HepG2 (cell line): ENCODE measurements around the gene ODAD4. TPM values are rescaled to one million over a fixed set of nuclear protein-coding genes. Genes with fewer than 3 reads are reported as not detected.

ENCODE experiments used
- BRCA1 ChIP-seq: sonication (generic); formaldehyde crosslinking; IDR thresholded peaks from 2 replicates; pipeline ENCODE4 v1.4.0; 2020; ENCODE audit warnings: missing genetic modification reagents
- CREB1 ChIP-seq, 2 experiments: fragments of 450-650 bp in 1 of 2; IDR thresholded peaks; 2 replicates each; pipeline ENCODE4 v1.6.1; 2016 to 2017; ENCODE audit warnings: control low read depth in 1 of 2, mild to moderate bottlenecking in 1 of 2, missing compliant biosample characterization in 1 of 2, missing genetic modification characterization in 1 of 2
- DRAP1 ChIP-seq: IDR thresholded peaks from 2 replicates; pipeline ENCODE4 v1.6.1; 2016; ENCODE audit warnings: missing genetic modification reagents, missing compliant biosample characterization
- ETV5 ChIP-seq: IDR thresholded peaks from 2 replicates; pipeline ENCODE4 v1.6.1; 2018; ENCODE audit warnings: missing biosample characterization, missing genetic modification reagents, inconsistent platforms, borderline replicate concordance
- GATA4 ChIP-seq: sonication (generic); IDR thresholded peaks from 2 replicates; pipeline ENCODE4 v1.6.1; 2016; ENCODE audit warnings: antibody characterized with exemption, low read depth, borderline replicate concordance
- GFI1 ChIP-seq: sonication (generic); formaldehyde crosslinking; IDR thresholded peaks from 2 replicates; pipeline ENCODE4 v1.5.0; 2020; ENCODE audit warnings: missing genetic modification reagents, mild to moderate bottlenecking, borderline replicate concordance
- HNRNPUL1 ChIP-seq: fragments of 200-400 bp; formaldehyde crosslinking; IDR thresholded peaks from 2 replicates; pipeline ENCODE4 v1.6.1; 2017; ENCODE audit warnings: low read depth, mild to moderate bottlenecking, low read length, moderate library complexity
- IRF9 ChIP-seq: sonication (generic); formaldehyde crosslinking; IDR thresholded peaks from 2 replicates; pipeline ENCODE4 v1.8.0; 2022; ENCODE audit warnings: missing genetic modification reagents, mild to moderate bottlenecking, borderline replicate concordance
- KLF16 ChIP-seq, 2 experiments: sonication (generic) in 1 of 2; formaldehyde crosslinking in 1 of 2; IDR thresholded peaks; 2 replicates each; pipeline versions ENCODE4 v1.6.1 to v1.8.0; 2016 to 2023; ENCODE audit warnings: missing genetic modification reagents in 2 of 2, missing compliant biosample characterization in 1 of 2
- MAF1 ChIP-seq: sonication (generic); formaldehyde crosslinking; IDR thresholded peaks from 2 replicates; pipeline ENCODE4 v1.5.0; 2020; ENCODE audit warnings: missing genetic modification reagents, borderline replicate concordance
- MXD4 ChIP-seq: IDR thresholded peaks from 2 replicates; pipeline ENCODE4 v1.6.1; 2016; ENCODE audit warnings: mild to moderate bottlenecking, missing biosample characterization, missing genetic modification reagents
- PBX3 ChIP-seq: sonication (generic); formaldehyde crosslinking; IDR thresholded peaks from 2 replicates; pipeline ENCODE4 v1.8.1; 2023; ENCODE audit warnings: missing genetic modification reagents, inconsistent platforms, borderline replicate concordance
- PCBP1 ChIP-seq: fragments of 200-400 bp; formaldehyde crosslinking; IDR thresholded peaks from 2 replicates; pipeline ENCODE4 v1.6.1; 2017; ENCODE audit warnings: mild to moderate bottlenecking, low read depth, low read length, borderline replicate concordance
- ZBTB38 ChIP-seq: sonication (generic); formaldehyde crosslinking; IDR thresholded peaks from 2 replicates; pipeline ENCODE4 v1.5.1; 2020; ENCODE audit warnings: mild to moderate bottlenecking, missing genetic modification reagents
- ZBTB39 ChIP-seq: sonication (generic); formaldehyde crosslinking; IDR thresholded peaks from 2 replicates; pipeline ENCODE4 v1.5.0; 2020; ENCODE audit warnings: missing genetic modification reagents
- ZMYM4 ChIP-seq: sonication (generic); formaldehyde crosslinking; IDR thresholded peaks from 2 replicates; pipeline ENCODE4 v1.8.1; 2023; ENCODE audit warnings: mild to moderate bottlenecking, missing genetic modification reagents
- ZNF501 ChIP-seq: sonication (generic); formaldehyde crosslinking; IDR thresholded peaks from 2 replicates; pipeline ENCODE4 v1.5.1; 2020; ENCODE audit warnings: mild to moderate bottlenecking, moderate library complexity, missing genetic modification reagents
- ZNF530 ChIP-seq: sonication (generic); formaldehyde crosslinking; IDR thresholded peaks from 2 replicates; pipeline ENCODE4 v1.5.0; 2020; ENCODE audit warnings: low read depth, mild to moderate bottlenecking, missing genetic modification reagents
- ZNF644 ChIP-seq: IDR thresholded peaks from 2 replicates; pipeline ENCODE4 v1.6.1; 2016; ENCODE audit warnings: low read depth
- ZNF709 ChIP-seq: sonication (generic); formaldehyde crosslinking; IDR thresholded peaks from 2 replicates; pipeline ENCODE4 v1.5.0; 2020; ENCODE audit warnings: mild to moderate bottlenecking, missing genetic modification reagents
- ZNF839 ChIP-seq: sonication (generic); formaldehyde crosslinking; IDR thresholded peaks from 2 replicates; pipeline ENCODE4 v1.4.0; 2020; ENCODE audit warnings: missing genetic modification reagents, mild to moderate bottlenecking, borderline replicate concordance
- ZNF878 ChIP-seq: sonication (generic); formaldehyde crosslinking; IDR thresholded peaks from 2 replicates; pipeline ENCODE4 v1.8.1; 2023; ENCODE audit warnings: mild to moderate bottlenecking, missing genetic modification reagents, moderate library complexity
- polyA plus RNA-seq, 8 experiments: library from polyadenylated mRNA; depleted of rRNA in 3 of 8; stranded (reverse) in 7 of 8; unstranded in 1 of 8; fragments of >200 nt; fragmentation: Illumina TruSeq in 4 of 8; extraction: Trizol in 4 of 8; gene quantifications; 2 replicates each; pipeline versions ENCODE4 v1.2.1 to v1.2.3, GENCODE V29; 2011 to 2016; ENCODE audit warnings: low read depth in 4 of 8, missing spikeins in 1 of 8, mixed read lengths in 1 of 8; ENCODE audit not compliant: insufficient read depth in 1 of 8
- total RNA-seq, 5 experiments: library from RNA; depleted of rRNA; stranded (reverse); fragments of >200 nt; fragmentation: Illumina TruSeq; extraction: Trizol; gene quantifications; 2 replicates each; pipeline ENCODE4 v1.2.3, GENCODE V29; 2016; ENCODE audit warnings: low read depth in 1 of 5
- TF ChIP-seq, protein P1 (sequence below): sonication (generic); formaldehyde crosslinking; IDR thresholded peaks from 2 replicates; pipeline ENCODE4 v1.8.0; 2022; ENCODE audit warnings: low read depth, missing genetic modification reagents

Gene ODAD4
- total and polyA plus RNA-seq, 2 of the 13 experiments (the other 11 are each of a cell fraction or from before 2014, with no cell fraction given), result 0.48 to 0.53 TPM

DNA sequence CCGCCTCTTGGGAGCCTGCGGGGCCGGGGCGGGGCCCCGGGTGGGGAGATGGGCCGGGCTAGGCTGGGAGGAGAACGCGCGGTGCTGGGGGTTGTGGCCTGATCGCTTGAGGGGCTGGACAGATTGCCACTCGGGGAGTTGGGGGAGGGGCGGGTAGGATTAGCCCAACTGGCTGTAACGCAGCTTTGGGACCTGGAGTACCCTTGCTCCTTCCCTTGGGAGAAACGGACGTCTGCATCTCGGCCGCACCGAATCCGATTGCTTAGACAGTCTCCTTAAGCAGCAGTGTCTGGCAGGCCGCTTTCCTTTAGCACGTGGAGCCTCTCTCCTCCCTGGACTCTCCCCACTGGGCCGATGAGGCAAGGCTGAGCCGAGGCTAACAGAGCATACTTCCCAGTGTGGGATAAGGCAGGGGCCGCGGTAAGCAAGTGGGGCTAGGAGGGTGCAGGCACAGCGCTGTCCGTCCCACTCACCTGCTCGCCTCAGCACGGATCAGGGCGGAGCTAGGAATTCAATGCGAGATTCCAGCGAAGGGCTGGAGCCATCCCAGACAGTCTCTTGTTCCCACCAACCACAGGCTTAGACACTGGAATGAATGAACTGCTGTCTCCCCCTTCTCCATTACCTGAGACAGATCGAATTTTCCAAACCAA lies 11.1 kb upstream of the ODAD4 start (continued):
- TF ChIP-seq, protein P1, sequence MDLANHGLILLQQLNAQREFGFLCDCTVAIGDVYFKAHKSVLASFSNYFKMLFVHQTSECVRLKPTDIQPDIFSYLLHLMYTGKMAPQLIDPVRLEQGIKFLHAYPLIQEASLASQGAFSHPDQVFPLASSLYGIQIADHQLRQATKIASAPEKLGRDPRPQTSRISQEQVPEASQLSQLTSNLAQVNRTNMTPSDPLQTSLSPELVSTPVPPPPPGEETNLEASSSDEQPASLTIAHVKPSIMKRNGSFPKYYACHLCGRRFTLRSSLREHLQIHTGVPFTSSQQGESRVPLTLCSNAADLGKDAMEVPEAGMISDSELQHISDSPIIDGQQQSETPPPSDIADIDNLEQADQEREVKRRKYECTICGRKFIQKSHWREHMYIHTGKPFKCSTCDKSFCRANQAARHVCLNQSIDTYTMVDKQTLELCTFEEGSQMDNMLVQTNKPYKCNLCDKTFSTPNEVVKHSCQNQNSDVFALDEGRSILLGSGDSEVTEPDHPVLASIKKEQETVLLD (CRISPR knock-in tag), result no peak; the same call in 1 of the 2 replicates
- TF ChIP-seq ZNF644 (CRISPR knock-in tag) (0 out of 2 replicates have a peak, but pooled peaks have one; percentile 8), ZNF709 (CRISPR knock-in tag) (peak; percentile 49; the same call in 1 of the 2 replicates), ZNF878 (CRISPR knock-in tag) (no peak), ETV5 (CRISPR knock-in tag) (no peak), CREB1 (IDR thresholded peaks at IDR 0.05) (no peak), CREB1 (CRISPR knock-in tag; IDR thresholded peaks at IDR 0.05) (no peak), ZBTB38 (peak; percentile 70; the same call in 1 of the 2 replicates), PCBP1 (no peak), PBX3 (no peak), HNRNPUL1 (no peak), ZNF501 (CRISPR knock-in tag) (peak; percentile 64), MAF1 (CRISPR knock-in tag) (no peak; the same call in 1 of the 2 replicates), DRAP1 (CRISPR knock-in tag) (no peak), IRF9 (peak; percentile 80; the same call in 1 of the 2 replicates), MXD4 (no peak; the same call in 1 of the 2 replicates), GFI1 (no peak), ZMYM4 (no peak), ZBTB39 (CRISPR knock-in tag) (no peak), ZNF530 (CRISPR knock-in tag) (no peak), ZNF839 (CRISPR knock-in tag) (peak; percentile 81; the same call in 1 of the 2 replicates), BRCA1 (CRISPR knock-in tag) (no peak), KLF16 (CRISPR knock-in tag; IDR thresholded peaks at IDR 0.05) (peak in 1 of 2 experiments; percentile 23; a peak in 1 of 4 replicates), GATA4 (no peak)
